GM18511 (cell line): ENCODE measurements around the gene PCP4L1.
A peak's percentile ranks its signal among the peaks of the same experiment; 100 is the strongest.
"Not testable (repeated sequence)": the region's sequence is repeated elsewhere in the genome, so short reads cannot be mapped to it uniquely, and the experiment has no call there.

Source experiments
- ATAC-seq: cut with Tn5 transposase; IDR thresholded peaks from one replicate; pipeline ENCODE4 v1.9.1; 2021; ENCODE audit warnings: mild to moderate bottlenecking, moderate library complexity; ENCODE audit not compliant: unreplicated experiment

PCP4L1 gene

GRCh38 chr1:161227196-161227871 is 31.2 kb upstream of the PCP4L1 start:
- ATAC-seq: peak; percentile 41

- ATAC-seq: no peak
Measured at GRCh38 chr1:161228032-161228431, 30.5 kb upstream of the PCP4L1 start.

GRCh38 chr1:161229896-161230295 is 28.6 kb upstream of the PCP4L1 start:
- no peak for ATAC-seq

GRCh38 chr1:161230762-161231161 is 27.8 kb upstream of the PCP4L1 start:
- ATAC-seq: no peak

GRCh38 chr1:161233102-161233501 is 25.4 kb upstream of the PCP4L1 start:
- ATAC-seq: no peak

GRCh38 chr1:161235957-161236775 is 22.4 kb upstream of the PCP4L1 start:
- ATAC-seq: no peak

GRCh38 chr1:161238039-161238473 is 20.5 kb upstream of the PCP4L1 start, which contains the start of gene NR1I3:
TSS of gene NR1I3 (minus strand) at chr1:161238203. CDS start at chr1:161236565, 1,638 bp downstream.
- no peak for ATAC-seq

- ATAC-seq: no peak
Measured at GRCh38 chr1:161241682-161242081, 16.9 kb upstream of the PCP4L1 start.

- ATAC-seq: no peak
Measured at GRCh38 chr1:161242313-161242712, 16.2 kb upstream of the PCP4L1 start.

GRCh38 chr1:161244888-161245287 is 13.7 kb upstream of the PCP4L1 start:
- no peak for ATAC-seq

GRCh38 chr1:161250100-161250499 is 8.4 kb upstream of the PCP4L1 start:
- not testable (repeated sequence) for ATAC-seq

- ATAC-seq: no peak
Measured at GRCh38 chr1:161250829-161251228, 7.7 kb upstream of the PCP4L1 start.

- ATAC-seq: no peak
Measured at GRCh38 chr1:161251579-161251978, 7.0 kb upstream of the PCP4L1 start.

GRCh38 chr1:161255302-161255701 is 3.2 kb upstream of the PCP4L1 start:
- not testable (repeated sequence) for ATAC-seq

GRCh38 chr1:161255955-161256520 is 2.5 kb upstream of the PCP4L1 start:
- not testable (repeated sequence) for ATAC-seq

GRCh38 chr1:161257109-161257508 is 1.4 kb upstream of the PCP4L1 start:
- ATAC-seq: not testable (repeated sequence)

GRCh38 chr1:161259345-161259702 is 779 bp downstream of the PCP4L1 start:
- ATAC-seq: no peak

GRCh38 chr1:161259765-161260164 is 1.2 kb downstream of the PCP4L1 start:
- no peak for ATAC-seq

- no peak for ATAC-seq
Measured at GRCh38 chr1:161260376-161261260, 2.1 kb downstream of the PCP4L1 start.

GRCh38 chr1:161261261-161262235 is 3.0 kb downstream of the PCP4L1 start:
- no peak for ATAC-seq
